HG02763 (cell line): ENCODE data around the gene TIAM1.

Experiments
- ATAC-seq: cut with Tn5 transposase; IDR thresholded peaks from one replicate; pipeline ENCODE4 v1.9.1; 2021; ENCODE audit warnings: mild to moderate bottlenecking, moderate library complexity; ENCODE audit not compliant: unreplicated experiment

Gene TIAM1

DNA sequence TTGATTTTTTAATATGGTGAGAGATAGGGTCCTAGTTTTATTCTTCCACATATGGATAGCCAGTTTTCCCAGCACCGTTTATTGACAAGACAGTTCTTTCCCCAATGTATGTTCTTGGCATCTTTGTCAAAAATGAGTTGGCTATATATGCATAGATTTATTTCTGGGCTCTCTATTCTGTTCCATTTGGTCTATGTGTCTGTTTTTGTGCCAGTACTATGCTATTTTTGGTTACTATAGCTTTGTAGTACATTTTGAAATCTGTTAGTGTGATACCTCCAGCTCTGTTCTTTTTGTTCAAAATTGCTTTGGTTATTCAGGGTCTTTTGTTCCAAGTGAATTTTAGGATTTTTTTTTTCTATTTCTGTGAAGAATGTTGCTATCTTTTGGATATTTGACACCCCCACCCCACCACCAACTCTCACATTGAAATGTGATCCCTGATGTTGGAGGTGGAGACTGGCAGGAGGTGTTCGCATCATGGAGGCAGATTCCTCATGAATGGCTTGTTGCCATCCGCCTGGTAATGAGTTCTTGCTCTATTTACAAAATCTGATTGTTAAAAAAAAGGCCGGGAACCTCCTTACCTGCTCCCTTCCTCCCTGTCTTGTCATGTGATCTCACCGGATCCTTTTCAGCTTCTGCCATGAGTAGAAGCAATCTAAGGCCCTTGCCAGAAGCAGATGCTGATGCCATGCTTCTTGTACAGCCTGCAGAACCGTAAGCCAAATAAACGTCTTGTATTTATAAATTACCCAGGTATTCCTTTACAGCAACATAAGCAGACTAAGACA is 251.0 kb downstream of the TIAM1 start:
- ATAC-seq = no peak

DNA sequence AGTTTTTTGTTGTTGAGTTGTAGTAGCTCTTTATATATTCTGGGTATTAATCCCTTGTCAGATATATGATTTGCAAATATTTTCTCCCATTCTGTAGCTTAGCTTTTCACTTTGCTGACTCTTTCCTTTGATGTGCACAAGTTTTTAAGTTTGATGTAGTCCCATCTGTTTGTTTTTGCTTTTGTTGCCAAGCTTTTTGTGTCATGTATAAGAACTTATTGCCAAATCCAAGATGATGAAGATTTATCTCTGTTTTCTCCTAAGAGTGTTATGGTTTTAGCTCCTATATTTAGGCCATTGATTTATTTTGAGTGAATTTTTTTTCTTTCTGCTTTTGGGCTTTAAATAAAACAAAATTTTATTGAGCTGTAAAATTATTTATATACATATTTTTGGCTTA is 253.7 kb downstream of the TIAM1 start:
- ATAC-seq = no peak

DNA sequence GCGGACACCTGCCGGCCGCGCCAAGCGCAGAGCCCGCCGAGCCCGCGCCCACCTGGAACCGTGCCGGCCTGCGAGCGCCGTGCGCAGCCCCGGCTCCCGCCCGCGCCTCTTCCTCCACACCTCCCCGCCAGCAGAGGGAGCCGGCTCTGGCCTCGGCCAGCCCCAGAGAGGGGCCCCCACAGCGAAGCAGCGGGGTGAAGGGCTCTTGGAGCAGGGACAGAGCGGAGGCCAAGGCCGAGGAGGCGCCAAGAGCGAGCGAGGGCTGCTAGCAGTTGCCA is 255.6 kb downstream of the TIAM1 start:
- no peak for ATAC-seq

DNA sequence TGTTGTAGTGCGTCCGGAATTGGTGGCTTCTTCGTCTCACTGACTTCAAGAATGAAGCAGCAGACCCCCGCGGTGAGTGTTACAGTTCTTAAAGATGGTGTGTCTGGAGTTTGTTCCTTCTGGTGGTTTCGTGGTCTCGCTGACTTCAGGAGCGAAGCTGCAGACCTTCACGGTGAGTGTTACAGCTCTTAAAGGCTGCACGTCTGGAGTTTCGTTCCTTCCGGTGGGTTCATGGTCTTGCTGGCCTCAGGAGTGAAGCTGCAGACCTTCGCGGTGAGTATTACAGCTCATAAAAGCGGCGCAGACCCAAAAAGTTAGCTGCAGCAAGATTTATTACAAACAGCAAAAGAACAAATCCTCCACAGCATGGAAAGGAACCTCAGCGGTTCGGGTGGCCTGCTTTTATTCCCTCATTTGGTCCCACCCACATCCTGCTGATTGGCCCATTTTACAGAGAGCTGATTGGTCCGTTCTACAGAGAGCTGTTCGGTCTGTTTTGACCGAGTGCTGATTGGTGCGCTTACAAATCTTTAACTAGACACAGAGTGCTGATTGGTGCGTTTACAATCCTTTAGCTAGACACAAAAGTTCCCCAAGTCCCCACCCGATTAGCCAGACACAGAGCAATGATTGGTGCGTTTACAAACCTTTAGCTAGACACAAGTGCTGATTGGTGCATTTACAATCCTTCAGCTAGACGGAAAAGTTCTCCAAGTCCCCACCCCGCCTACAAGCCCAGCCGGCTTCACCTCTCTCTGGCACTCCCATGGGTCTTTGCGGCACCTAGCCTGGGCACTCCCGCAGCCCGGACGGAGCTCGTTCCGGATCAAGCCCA is 256.2 kb downstream of the TIAM1 start:
- no peak for ATAC-seq

DNA sequence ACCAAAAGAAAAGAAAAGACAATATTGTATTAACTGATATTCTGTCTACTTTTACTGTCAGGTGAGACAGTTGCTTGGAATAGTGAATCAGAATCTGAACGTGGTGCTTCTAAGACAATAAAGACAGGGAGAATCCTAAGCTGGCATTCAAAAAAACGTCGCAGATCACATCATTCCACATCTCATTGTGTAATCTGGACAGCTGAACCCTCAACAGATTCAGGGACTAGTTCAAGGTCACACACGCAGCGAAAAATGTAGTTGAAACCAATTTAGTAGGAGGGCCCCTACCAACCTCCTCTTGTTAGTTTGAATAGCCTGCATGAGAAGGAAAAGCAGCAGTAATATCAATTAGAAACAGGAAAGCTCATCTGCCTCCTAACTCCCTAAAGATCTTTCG is 259.4 kb downstream of the TIAM1 start:
- ATAC-seq = no peak

DNA sequence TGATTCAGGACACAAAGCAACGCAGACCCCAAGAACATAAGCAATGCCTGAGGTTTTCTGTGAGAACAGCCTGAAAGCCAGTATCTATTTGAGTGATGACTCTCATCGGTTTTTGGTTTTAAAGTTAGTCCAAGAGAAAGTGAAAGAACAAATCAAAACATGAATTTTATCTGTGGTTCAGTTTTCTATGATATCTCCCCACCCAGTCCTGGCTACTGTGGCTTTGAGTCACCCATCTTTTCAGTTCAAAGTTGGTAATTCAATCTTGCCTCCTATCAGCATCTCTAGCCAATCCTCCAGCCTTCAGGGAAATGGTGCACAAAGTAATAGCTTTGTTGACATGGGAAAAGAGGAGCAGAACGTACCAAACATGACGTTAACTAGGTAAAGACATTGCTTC is 265.3 kb downstream of the TIAM1 start:
- no peak for ATAC-seq

DNA sequence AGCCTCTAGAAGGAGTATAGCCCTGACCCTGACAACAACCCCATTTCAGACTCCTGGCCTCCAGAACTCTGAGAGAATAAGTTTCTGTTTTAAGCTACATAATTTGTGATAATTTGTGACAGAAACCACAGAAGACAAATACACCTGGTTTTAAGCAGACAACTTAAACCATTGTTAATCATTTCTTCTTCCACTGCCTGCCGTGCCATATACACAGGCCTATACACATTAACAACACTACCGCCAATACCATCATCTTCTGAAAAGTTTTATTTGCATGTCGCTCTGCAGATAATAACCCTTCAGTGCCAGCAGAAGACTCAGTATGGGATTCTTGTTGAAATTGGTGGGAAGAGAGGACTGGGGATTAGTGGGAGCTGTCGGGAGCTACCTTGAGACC is 265.8 kb downstream of the TIAM1 start:
- no peak for ATAC-seq

DNA sequence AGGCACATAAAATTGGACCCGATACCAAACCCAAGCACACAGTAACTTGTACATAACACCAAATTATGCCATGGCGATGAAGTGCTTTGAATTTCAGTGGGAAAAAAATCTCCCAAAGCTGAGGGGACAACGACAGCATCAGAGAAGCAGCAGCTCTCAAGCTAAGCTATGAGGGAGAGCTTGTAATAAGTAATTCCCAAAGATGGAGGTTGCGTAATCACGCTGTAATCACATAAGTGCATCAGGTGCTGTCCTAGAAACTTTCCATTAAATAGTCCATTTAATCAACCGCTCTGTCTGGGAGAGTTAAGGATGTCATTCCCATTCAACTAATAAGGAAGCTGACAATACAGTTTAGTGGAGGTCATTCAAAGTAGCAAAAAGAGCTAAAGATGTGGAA is 268.2 kb downstream of the TIAM1 start:
- ATAC-seq = no peak

DNA sequence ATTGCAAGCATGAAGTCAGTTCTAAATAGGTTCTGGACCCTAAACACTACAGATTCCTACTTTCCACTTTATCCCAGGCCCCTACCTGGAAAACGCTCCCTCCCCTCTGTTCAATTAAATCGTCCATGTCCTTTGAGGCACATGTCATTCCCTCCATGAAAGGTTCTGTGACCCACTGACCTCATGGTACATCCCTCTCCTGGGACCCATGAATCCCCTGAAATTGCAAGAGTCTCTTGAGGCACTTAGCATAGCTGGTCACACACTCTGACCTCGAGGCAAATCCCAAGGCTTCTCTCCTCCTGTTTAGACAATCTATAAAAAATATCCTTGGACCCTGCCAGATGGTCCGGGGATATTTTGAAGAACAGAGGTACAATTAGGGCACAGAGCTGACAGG is 271.5 kb downstream of the TIAM1 start:
- ATAC-seq = no peak
